Spleen (tissue), 7 donors: ENCODE data around the gene CHRNA3.

Experiments
- POLR2A ChIP-seq, 3 donors: fragments of 450-650 bp; IDR thresholded peaks; one replicate each; pipeline ENCODE4 v1.5.1; 2017; ENCODE audit warnings: antibody characterized with exemption in 3 of 3, mild to moderate bottlenecking in 1 of 3
- TF ChIP-seq, protein P1 (sequence below), 11 experiments: fragments of 200-600 bp in 7 of 11; fragments of 450-650 bp in 4 of 11; sonication (generic) in 4 of 11; IDR thresholded peaks in 8 of 11; conservative IDR thresholded peaks in 3 of 11; 1 replicate in 7 of 11; 2 replicates in 4 of 11; pipeline versions ENCODE4 v1.4.0 to v1.8.0; 2016 to 2021; ENCODE audit warnings: antibody characterized with exemption in 11 of 11, inconsistent platforms in 4 of 11, mild to moderate bottlenecking in 1 of 11
- donor health status: DM: no; HTN: no; CAD: no; lungs with moderate emphysema.
- donor health status: DM: no; HTN: no; CAD: no.
- donor health status: DM: no; HTN: no; CAD: no.

DNA sequence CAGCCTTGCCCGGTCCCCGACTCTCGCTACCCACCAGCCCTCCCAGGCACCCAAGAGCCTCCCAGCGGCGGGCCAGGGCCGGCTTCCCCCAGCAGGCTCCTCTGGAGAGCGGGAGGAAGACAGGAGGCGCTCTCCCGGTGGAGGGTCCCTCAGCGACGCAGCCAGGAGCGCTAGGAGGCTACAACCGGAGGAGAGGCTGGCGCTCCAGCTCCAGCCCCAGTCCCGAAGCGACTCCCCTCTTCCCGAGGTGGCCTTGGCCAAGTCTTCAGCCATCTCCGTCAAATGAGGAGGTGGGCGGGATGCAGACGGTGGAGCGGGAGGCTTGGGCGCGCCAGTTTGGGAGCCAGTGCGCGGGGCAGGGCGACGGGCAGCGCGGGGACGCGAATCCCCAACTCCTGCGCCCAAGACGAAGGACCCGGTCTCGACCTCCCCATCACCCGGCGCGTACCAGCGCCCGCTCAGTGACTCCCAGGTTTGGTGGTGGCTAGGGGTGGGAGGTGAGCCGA lies 722 bp downstream of the CHRNA3 start:
- TF ChIP-seq, protein P1, sequence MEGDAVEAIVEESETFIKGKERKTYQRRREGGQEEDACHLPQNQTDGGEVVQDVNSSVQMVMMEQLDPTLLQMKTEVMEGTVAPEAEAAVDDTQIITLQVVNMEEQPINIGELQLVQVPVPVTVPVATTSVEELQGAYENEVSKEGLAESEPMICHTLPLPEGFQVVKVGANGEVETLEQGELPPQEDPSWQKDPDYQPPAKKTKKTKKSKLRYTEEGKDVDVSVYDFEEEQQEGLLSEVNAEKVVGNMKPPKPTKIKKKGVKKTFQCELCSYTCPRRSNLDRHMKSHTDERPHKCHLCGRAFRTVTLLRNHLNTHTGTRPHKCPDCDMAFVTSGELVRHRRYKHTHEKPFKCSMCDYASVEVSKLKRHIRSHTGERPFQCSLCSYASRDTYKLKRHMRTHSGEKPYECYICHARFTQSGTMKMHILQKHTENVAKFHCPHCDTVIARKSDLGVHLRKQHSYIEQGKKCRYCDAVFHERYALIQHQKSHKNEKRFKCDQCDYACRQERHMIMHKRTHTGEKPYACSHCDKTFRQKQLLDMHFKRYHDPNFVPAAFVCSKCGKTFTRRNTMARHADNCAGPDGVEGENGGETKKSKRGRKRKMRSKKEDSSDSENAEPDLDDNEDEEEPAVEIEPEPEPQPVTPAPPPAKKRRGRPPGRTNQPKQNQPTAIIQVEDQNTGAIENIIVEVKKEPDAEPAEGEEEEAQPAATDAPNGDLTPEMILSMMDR (IDR thresholded peaks at IDR 0.05 in 8 of 11, conservative IDR thresholded peaks at IDR 0.05 in 3 of 11): peak in 1 of 11 experiments; percentile 19
- TF ChIP-seq POLR2A (IDR thresholded peaks at IDR 0.05): no peak
